HG03139 (cell line): ENCODE results near the gene NT5C.

Experiments
- ATAC-seq: cut with Tn5 transposase; IDR thresholded peaks from one replicate; pipeline ENCODE4 v1.9.1; 2021; ENCODE audit not compliant: unreplicated experiment

The NT5C gene

GRCh38 chr17:75096082-75096625 lies 35.4 kb downstream of the NT5C start:
- no peak for ATAC-seq

GRCh38 chr17:75094871-75095399 lies 36.6 kb downstream of the NT5C start:
- no peak for ATAC-seq

- no peak for ATAC-seq
Observed at GRCh38 chr17:75093548-75094158, 37.9 kb downstream of the NT5C start.

- ATAC-seq = no peak
Observed at GRCh38 chr17:75091855-75092327, 39.7 kb downstream of the NT5C start.

- ATAC-seq = no peak
Observed at GRCh38 chr17:75090871-75091854, 40.4 kb downstream of the NT5C start.

- no peak for ATAC-seq
Observed at GRCh38 chr17:75088465-75089417, 42.8 kb downstream of the NT5C start.

- peak; percentile 45 for ATAC-seq
Observed at GRCh38 chr17:75087558-75088453, 43.7 kb downstream of the NT5C start, which contains the start of gene SLC16A5. Gene SLC16A5, plus strand, starts transcription at chr17:75087954. Its CDS starts 5,683 bp downstream, at chr17:75093637.

GRCh38 chr17:75087182-75087557 lies 44.4 kb downstream of the NT5C start:
- ATAC-seq = no peak

- no peak for ATAC-seq
Observed at GRCh38 chr17:75086496-75087181, 44.9 kb downstream of the NT5C start.

- no peak for ATAC-seq
Observed at GRCh38 chr17:75084039-75084660, 47.4 kb downstream of the NT5C start.

- ATAC-seq = no peak
Observed at GRCh38 chr17:75082683-75083082, 48.9 kb downstream of the NT5C start.

- ATAC-seq = no peak
Observed at GRCh38 chr17:75081611-75082540, 49.7 kb downstream of the NT5C start.
